H1 (cell line): ENCODE data around the gene TIFAB. TPM values are rescaled to one million over a fixed set of nuclear protein-coding genes. Genes with fewer than 3 reads are reported as not detected.

Experiments used
- CTCF ChIA-PET: fragments of 300-600 bp; sonication (Branson Sonifier 250); formaldehyde crosslinking; loops from one replicate; lab custom pipeline; 2021; ENCODE audit not compliant: partially characterized antibody; lab: Charles Lee
- POLR2A ChIA-PET: fragments of 300-600 bp; sonication (Branson Sonifier 250); formaldehyde crosslinking; loops from one replicate; lab custom pipeline; 2021; ENCODE audit warnings: inconsistent platforms; ENCODE audit not compliant: partially characterized antibody; lab: Charles Lee
- DNase-seq, 2 experiments: peaks; one replicate each; pipeline versions ENCODE4 v3.0.0 to v3.0.0-alpha.2; 2010 to 2022; ENCODE audit warnings: low spot score in 2 of 2, low read depth in 1 of 2, mixed read lengths in 1 of 2
- FAIRE-seq: peaks from 2 replicates; lab custom pipeline; 2011; peaks lifted over from hg19 to GRCh38; lab: Jason Lieb, UNC
- H2AFZ ChIP-seq: 2 replicates; pipeline ENCODE4 v1.8.1; 2012; ENCODE audit warnings: low read length, inconsistent platforms
- H2AK5ac ChIP-seq: 2 replicates; pipeline ENCODE4 v1.6.1; 2013; ENCODE audit warnings: low read depth, low read length
- H2BK120ac ChIP-seq: replicated peaks from 2 replicates; pipeline ENCODE3; 2013; ENCODE audit warnings: low read depth, low read length, inconsistent platforms
- H2BK12ac ChIP-seq: 2 replicates; pipeline ENCODE4 v1.6.1; 2013; ENCODE audit warnings: low read depth, low read length
- H2BK15ac ChIP-seq: 2 replicates; pipeline ENCODE4 v1.6.1; 2013; ENCODE audit warnings: low read length
- H2BK20ac ChIP-seq: 2 replicates; pipeline ENCODE4 v1.6.1; 2013; ENCODE audit warnings: low read length
- H2BK5ac ChIP-seq: 2 replicates; pipeline ENCODE4 v1.6.1; 2013; ENCODE audit warnings: low read depth, low read length
- H3K14ac ChIP-seq: 2 replicates; pipeline ENCODE4 v1.6.1; 2013; ENCODE audit warnings: inconsistent platforms; ENCODE audit not compliant: insufficient read length
- H3K18ac ChIP-seq: 2 replicates; pipeline ENCODE4 v1.6.1; 2013; ENCODE audit warnings: low read length; ENCODE audit errors: extremely low read depth
- H3K23ac ChIP-seq: 2 replicates; pipeline ENCODE4 v1.6.1; 2013; ENCODE audit warnings: inconsistent platforms; ENCODE audit not compliant: insufficient read length
- H3K23me2 ChIP-seq: 2 replicates; pipeline ENCODE4 v1.6.1; 2013; ENCODE audit warnings: low read depth, low read length
- H3K27ac ChIP-seq: 2 replicates; pipeline ENCODE4 v1.6.1; 2011; ENCODE audit warnings: low read depth, low read length, inconsistent platforms
- H3K27me3 ChIP-seq, 4 experiments: replicated peaks in 1 of 4; 1 replicate in 1 of 4; 2 replicates in 3 of 4; pipeline versions ENCODE4 v1.6.1 to v1.8.1; 2011 to 2013; ENCODE audit warnings: low read length in 3 of 4, mild to moderate bottlenecking in 3 of 4, inconsistent platforms in 2 of 4, mixed read lengths in 2 of 4, moderate library complexity in 1 of 4; ENCODE audit not compliant: control insufficient read depth in 3 of 4, insufficient read depth in 3 of 4; ENCODE audit errors: extremely low read depth in 1 of 4
- H3K36me3 ChIP-seq, 4 experiments: 2 replicates each; pipeline versions ENCODE4 v1.6.1 to v1.8.1; 2011 to 2013; ENCODE audit warnings: mild to moderate bottlenecking in 4 of 4, low read length in 3 of 4, moderate library complexity in 2 of 4, control low read depth in 1 of 4, inconsistent platforms in 1 of 4; ENCODE audit not compliant: insufficient read depth in 4 of 4, control insufficient read depth in 2 of 4
- H3K4ac ChIP-seq: replicated peaks from 2 replicates; pipeline ENCODE3; 2013; ENCODE audit warnings: low read length, low read depth, mixed read lengths, inconsistent platforms; ENCODE audit not compliant: insufficient read length
- H3K4me1 ChIP-seq, 4 experiments: replicated peaks in 1 of 4; 1 replicate in 1 of 4; 2 replicates in 3 of 4; pipeline versions ENCODE4 v1.6.1 to v1.8.1; 2011 to 2013; ENCODE audit warnings: low read length in 3 of 4, inconsistent platforms in 2 of 4, mixed read lengths in 1 of 4; ENCODE audit not compliant: insufficient read depth in 4 of 4, control insufficient read depth in 3 of 4
- H3K4me2 ChIP-seq, 2 experiments: 2 replicates each; pipeline versions ENCODE4 v1.6.1 to v1.8.1; 2011 to 2013; ENCODE audit warnings: low read depth in 2 of 2, low read length in 2 of 2, control low read depth in 1 of 2, inconsistent platforms in 1 of 2, mild to moderate bottlenecking in 1 of 2; ENCODE audit not compliant: insufficient read depth in 1 of 2
- H3K4me3 ChIP-seq, 4 experiments: fragments of 200-600, 300-600 bp in 1 of 4; sonication (generic), shearing (Covaris generic), sonication (Bioruptor Twin) in 1 of 4; 2 replicates each; pipeline versions ENCODE4 v1.5.1 to v1.8.1; 2011 to 2016; ENCODE audit warnings: low read length in 4 of 4, low read depth in 3 of 4, control low read depth in 2 of 4, inconsistent platforms in 2 of 4, mild to moderate bottlenecking in 2 of 4, mixed read lengths in 1 of 4, moderate library complexity in 1 of 4; ENCODE audit not compliant: insufficient read depth in 2 of 4; ENCODE audit errors: extremely low read depth in 1 of 4
- H3K56ac ChIP-seq: replicated peaks from 2 replicates; pipeline ENCODE3; 2013; ENCODE audit warnings: low read depth, mild to moderate bottlenecking, mixed read lengths, low read length, inconsistent platforms; ENCODE audit not compliant: insufficient read length
- H3K79me1 ChIP-seq: 2 replicates; pipeline ENCODE4 v1.6.1; 2013; ENCODE audit warnings: low read depth, low read length, control low read depth
- H3K79me2 ChIP-seq, 2 experiments: 2 replicates each; pipeline versions ENCODE4 v1.6.1 to v1.8.1; 2012 to 2013; ENCODE audit warnings: low read length in 2 of 2, mild to moderate bottlenecking in 2 of 2, inconsistent platforms in 1 of 2; ENCODE audit not compliant: insufficient read depth in 2 of 2, control insufficient read depth in 1 of 2
- H3K9ac ChIP-seq, 4 experiments: replicated peaks in 1 of 4; 1 replicate in 1 of 4; 2 replicates in 3 of 4; pipeline versions ENCODE4 v1.6.1 to v1.8.1; 2011 to 2013; ENCODE audit warnings: low read depth in 3 of 4, low read length in 3 of 4, control low read depth in 2 of 4, mild to moderate bottlenecking in 2 of 4, moderate library complexity in 2 of 4, inconsistent platforms in 1 of 4; ENCODE audit errors: extremely low read depth in 1 of 4
- H3K9me3 ChIP-seq, 2 experiments: 2 replicates each; pipeline versions ENCODE4 v1.6.1 to v1.8.1; 2012 to 2013; ENCODE audit warnings: mild to moderate bottlenecking in 2 of 2, moderate library complexity in 2 of 2, control low read depth in 1 of 2, inconsistent platforms in 1 of 2, low read depth in 1 of 2, low read length in 1 of 2, mixed read lengths in 1 of 2; ENCODE audit not compliant: insufficient read depth in 2 of 2
- H4K20me1 ChIP-seq, 2 experiments: replicated peaks in 1 of 2; 2 replicates each; pipeline versions ENCODE3 to v1.8.1; 2011 to 2013; ENCODE audit warnings: inconsistent platforms in 2 of 2, low read length in 2 of 2, mild to moderate bottlenecking in 1 of 2; ENCODE audit not compliant: insufficient read depth in 2 of 2, control insufficient read depth in 1 of 2
- H4K5ac ChIP-seq: 2 replicates; pipeline ENCODE4 v1.6.1; 2013; ENCODE audit warnings: low read length, low read depth, mixed read lengths, inconsistent platforms; ENCODE audit not compliant: insufficient read length
- H4K8ac ChIP-seq: 2 replicates; pipeline ENCODE4 v1.8.0; 2013; ENCODE audit warnings: mild to moderate bottlenecking, moderate library complexity, low read length, inconsistent platforms; ENCODE audit not compliant: insufficient read depth; ENCODE audit errors: extremely low read depth
- H4K91ac ChIP-seq: replicated peaks from 2 replicates; pipeline ENCODE3; 2013; ENCODE audit warnings: low read length, mixed read lengths, inconsistent platforms; ENCODE audit not compliant: insufficient read length
- BACH1 ChIP-seq: IDR thresholded peaks from 2 replicates; pipeline ENCODE4 v1.6.1; 2012; ENCODE audit warnings: low read length, improper control_type of control experiment
- BRCA1 ChIP-seq: IDR thresholded peaks from 2 replicates; pipeline ENCODE4 v1.6.1; 2012; ENCODE audit warnings: low read depth, low read length, improper control_type of control experiment
- CTBP2 ChIP-seq: IDR thresholded peaks from 2 replicates; pipeline ENCODE4 v1.7.0; 2011; ENCODE audit warnings: borderline replicate concordance, mild to moderate bottlenecking, moderate library complexity, mixed read lengths, low read length; ENCODE audit not compliant: insufficient read depth, insufficient read length
- HDAC2 ChIP-seq, 2 experiments: fragments of 300-600 bp in 1 of 2; sonication (generic) in 1 of 2; IDR thresholded peaks; 2 replicates each; pipeline ENCODE4 v1.6.1; 2011 to 2012; ENCODE audit warnings: low read depth in 2 of 2, low read length in 2 of 2, mild to moderate bottlenecking in 2 of 2, moderate library complexity in 2 of 2, borderline replicate concordance in 1 of 2, inconsistent platforms in 1 of 2
- HDAC6 ChIP-seq: IDR thresholded peaks from one replicate; pipeline ENCODE4 v1.7.1; 2012; ENCODE audit warnings: low read depth, mild to moderate bottlenecking, inconsistent platforms, low read length, moderate library complexity
- KDM4A ChIP-seq: IDR thresholded peaks from one replicate; pipeline ENCODE4 v1.7.1; 2012; ENCODE audit warnings: low read depth, mild to moderate bottlenecking, moderate library complexity, low read length, inconsistent platforms; ENCODE audit not compliant: severe bottlenecking
- NANOG ChIP-seq: IDR thresholded peaks from 2 replicates; pipeline ENCODE4 v1.6.1; 2011; ENCODE audit warnings: low read length, low read depth, mild to moderate bottlenecking, inconsistent platforms; ENCODE audit not compliant: insufficient read depth, poor library complexity, severe bottlenecking
- RNF2 ChIP-seq: fragments of 200-900, 300-1000 bp; sonication (generic); IDR thresholded peaks from 2 replicates; pipeline ENCODE4 v1.7.1; 2016; ENCODE audit warnings: borderline replicate concordance, low read depth, mild to moderate bottlenecking, antibody characterized with exemption, low read length; ENCODE audit not compliant: poor library complexity, severe bottlenecking; ENCODE audit errors: missing control alignments
- SIN3A ChIP-seq, 2 experiments: IDR thresholded peaks in 1 of 2; conservative IDR thresholded peaks in 1 of 2; 2 replicates each; pipeline ENCODE4 v1.6.1; 2011 to 2012; ENCODE audit warnings: low read length in 2 of 2, improper control_type of control experiment in 1 of 2, low read depth in 1 of 2, mild to moderate bottlenecking in 1 of 2
- SP1 ChIP-seq: IDR thresholded peaks from 2 replicates; pipeline ENCODE4 v1.6.1; 2011; ENCODE audit warnings: low read depth, low read length
- WGBS, 2 experiments: shearing (Covaris generic) in 1 of 2; methylation state at CpG; one replicate each; pipeline versions ENCODE4 v1.1.6 to v1.1.7; 2013 to 2015; ENCODE audit warnings: low lambda C conversion rate in 2 of 2, mixed read lengths in 2 of 2, inconsistent platforms in 1 of 2, low coverage in 1 of 2, missing lambda C conversion rate in 1 of 2; ENCODE audit not compliant: insufficient replicate concordance in 2 of 2, insufficient coverage in 1 of 2, insufficient read length in 1 of 2; ENCODE audit errors: extremely low coverage in 1 of 2, missing lambda C conversion rate in 1 of 2; 5-methylcytosine and 5-hydroxymethylcytosine counted together
- polyA plus RNA-seq, 7 experiments: library from polyadenylated mRNA; depleted of rRNA in 3 of 7; stranded (reverse) in 5 of 7; unstranded in 2 of 7; fragments of >200 nt in 5 of 7; fragments of 200-250 nt in 2 of 7; gene quantifications; 1 replicate in 5 of 7; 2 replicates in 1 of 7; 4 replicates in 1 of 7; pipeline versions ENCODE4 v1.2.1 to v1.2.3, GENCODE V29; 2011 to 2013; ENCODE audit warnings: missing spikeins in 2 of 7, mixed read lengths in 2 of 7
- total RNA-seq: library from RNA; stranded (reverse); fragmentation: NEBNext Ultra II Directional; extraction: Animal tissue kit (Norgen Biotek cat#: 25700); gene quantifications from 2 replicates; pipeline ENCODE4 v1.2.1, GENCODE V29; 2021

TIFAB gene
- total and polyA plus RNA-seq, 2 of the 8 experiments (the other 6 are each of a cell fraction or from before 2014, with no cell fraction given): not detected

DNA sequence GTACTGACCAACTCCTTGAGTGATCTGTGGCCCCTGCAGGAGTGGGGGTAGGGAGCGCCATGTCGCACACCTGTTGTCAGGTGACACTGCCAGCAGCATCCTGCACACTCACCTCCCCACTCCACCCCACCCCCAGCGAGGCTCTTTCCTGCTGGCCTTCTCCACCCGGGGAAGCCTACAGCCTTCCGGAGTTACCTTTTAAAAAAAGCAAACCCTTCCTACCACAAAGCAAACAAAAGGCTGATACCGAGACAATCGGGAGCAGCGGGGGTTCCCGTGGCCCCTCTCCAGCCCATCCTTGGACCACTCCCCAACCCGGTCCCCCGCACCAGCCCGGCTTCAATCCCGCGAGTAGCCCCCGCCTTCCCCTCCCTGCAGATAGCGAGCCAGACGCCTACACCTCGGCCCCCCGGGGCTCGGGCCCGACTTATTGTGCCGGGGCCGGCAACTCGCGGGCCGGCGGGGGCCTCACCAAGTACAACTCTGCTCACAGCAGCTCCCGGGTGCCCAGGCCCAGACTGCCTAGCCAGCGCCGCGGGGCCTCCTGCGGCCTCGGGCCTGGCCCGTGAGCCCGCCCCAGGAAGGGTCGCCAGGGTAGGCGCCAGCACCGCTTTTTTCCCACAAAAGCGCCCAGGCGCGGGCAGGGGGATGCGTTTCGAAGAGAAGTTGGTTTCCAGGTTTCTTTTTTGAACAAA lies 53.8 kb downstream of the TIFAB start:
- H2BK15ac ChIP-seq: no peak overlapping the region
- H2BK20ac ChIP-seq: no peak overlapping the region
- no peaks in the 10 kb centered on the region for H3K36me3 ChIP-seq
- peaks cover 6 to 35% (median 29%) of the 10 kb centered on the region in 4 experiments for H3K27me3 ChIP-seq
- peaks cover 5% of the 10 kb centered on the region; the same call in 1 of the 2 replicates for H3K79me1 ChIP-seq
- H3K56ac ChIP-seq: no peak overlapping the region
- 0 out of 2 replicates have a peak overlapping the region, but pooled peaks have one; percentile 24 for H3K18ac ChIP-seq
- no peak overlapping the region for H2AFZ ChIP-seq
- whole genome bisulfite sequencing, 2 experiments: 1% methylated on average over 30 of the region's 43 CpGs; no CpG with 5 or more reads in 1 of the 2 experiments
- H3K9ac ChIP-seq: peak overlapping the region; percentile 43 to 70 (median 58); a peak in 5 of 7 replicates
- H2BK120ac ChIP-seq: no peak overlapping the region
- no peak overlapping the region for H2BK5ac ChIP-seq
- peak overlapping the region; percentile 81 for H4K8ac ChIP-seq
- no peaks in the 10 kb centered on the region; a peak in 1 of 4 replicates for H3K9me3 ChIP-seq
- no peak overlapping the region for H3K14ac ChIP-seq
- ChIA-PET CTCF (interaction anchor here (0.6 kb wide), 1 partner anchor 328 kb away, joined by 3 read pairs; no protein-coding TSS in a partner anchor), POLR2A (interaction anchor here (1.0 to 1.3 kb wide), 2 partner anchors 13 to 26 kb away, joined by 3 read pairs; no protein-coding TSS in a partner anchor)
- H3K4ac ChIP-seq: no peak overlapping the region
- peaks cover 14% of the 10 kb centered on the region for H3K23me2 ChIP-seq
- peaks cover 0 to 44% of the 10 kb centered on the region in 2 experiments; a peak in 2 of 4 replicates for H3K79me2 ChIP-seq
- no peak overlapping the region for H2AK5ac ChIP-seq
- FAIRE-seq: no peak
- H2BK12ac ChIP-seq: no peak overlapping the region
- no peak overlapping the region for H4K91ac ChIP-seq
- peaks cover 7 to 24% (median 12%) of the 10 kb centered on the region in 4 experiments for H3K4me1 ChIP-seq
- no peak overlapping the region for H3K23ac ChIP-seq
- H3K4me2 ChIP-seq: peak overlapping the region; percentile 69 to 95
- DNase-seq: peak in 1 of 2 experiments; percentile 78
- peak overlapping the region; percentile 40 to 82 (median 53) for H3K4me3 ChIP-seq
- H4K20me1 ChIP-seq: peaks cover 17 to 33% of the 10 kb centered on the region in 2 experiments
- H3K27ac ChIP-seq: no peak overlapping the region; the same call in 1 of the 2 replicates
- H4K5ac ChIP-seq: no peak overlapping the region
- TF ChIP-seq KDM4A (peak; percentile 51), HDAC6 (no peak), NANOG (no peak), RNF2 (peak; percentile 6), BRCA1 (no peak), HDAC2 (IDR thresholded peaks at IDR 0.05; ENCODE audit: borderline replicate concordance in 1 of 2, low read depth in 2 of 2, low read length in 2 of 2) (0 out of 4 replicates have a peak, but pooled peaks of 1 of the 2 experiments have one; percentile 18), BACH1 (0 out of 2 replicates have a peak, but pooled peaks have one; percentile 19), SIN3A (conservative IDR thresholded peaks at IDR 0.05 in 1 of 2, IDR thresholded peaks at IDR 0.05 in 1 of 2; ENCODE audit: low read depth in 1 of 2, low read length in 2 of 2) (0 out of 4 replicates have a peak, but pooled peaks of 1 of the 2 experiments have one; percentile 59), CTBP2 (no peak), SP1 (no peak)
